Duodenal mucosa (tissue), 2 donors: ENCODE measurements around the gene EIF4G3.
"Not testable (repeated sequence)": the region's sequence is repeated elsewhere in the genome, so short reads cannot be mapped to it uniquely, and the experiment has no call there.

Experiments
- H3K27ac ChIP-seq: one replicate; pipeline ENCODE4 v1.7.0; 2013; ENCODE audit warnings: low read depth, low read length
- H3K27me3 ChIP-seq, 2 donors: one replicate each; pipeline ENCODE4 v1.7.0; 2013; ENCODE audit warnings: low read length in 2 of 2, control low read depth in 1 of 2; ENCODE audit not compliant: insufficient read depth in 2 of 2, control insufficient read depth in 1 of 2
- H3K36me3 ChIP-seq, 2 donors: one replicate each; pipeline ENCODE4 v1.7.0; 2013; ENCODE audit warnings: low read length in 2 of 2, control low read depth in 1 of 2; ENCODE audit not compliant: insufficient read depth in 2 of 2, control insufficient read depth in 1 of 2
- H3K4me1 ChIP-seq, 2 donors: one replicate each; pipeline ENCODE4 v1.7.0; 2013; ENCODE audit warnings: low read length in 2 of 2, control low read depth in 1 of 2; ENCODE audit not compliant: insufficient read depth in 2 of 2, control insufficient read depth in 1 of 2
- H3K4me3 ChIP-seq, 2 donors: one replicate each; pipeline ENCODE4 v1.7.0; 2013; ENCODE audit warnings: low read length in 2 of 2, low read depth in 1 of 2
- H3K9ac ChIP-seq, 2 donors: one replicate each; pipeline ENCODE4 v1.7.0; 2013; ENCODE audit warnings: low read length in 2 of 2, low read depth in 1 of 2
- H3K9me3 ChIP-seq, 2 donors: one replicate each; pipeline ENCODE4 v1.7.0; 2013; ENCODE audit warnings: low read length in 2 of 2, control low read depth in 1 of 2; ENCODE audit not compliant: control insufficient read depth in 1 of 2

The EIF4G3 gene

GRCh38 chr1:21024136-21024896, 152.4 kb downstream of the EIF4G3 start:
- not testable (repeated sequence) for H3K36me3 ChIP-seq, H3K9me3 ChIP-seq, H3K27me3 ChIP-seq, H3K27ac ChIP-seq, H3K4me3 ChIP-seq, H3K9ac ChIP-seq
- peaks cover 17 to 20% of the 10 kb centered on the region in 2 donors for H3K4me1 ChIP-seq

- Histone ChIP-seq H3K9ac (peak overlapping the region; percentile 22 to 64), H3K4me3 (peak overlapping the region; percentile 21 to 55)
These were observed 154.2 kb downstream of the EIF4G3 start for GRCh38 chr1:21022279-21023040.

GRCh38 chr1:21021311-21021710, 155.4 kb downstream of the EIF4G3 start:
- Histone ChIP-seq H3K27ac (no peak overlapping the region), H3K27me3 (no peaks in the 10 kb centered on the region), H3K36me3 (no peaks in the 10 kb centered on the region), H3K4me1 (peaks cover 13 to 14% of the 10 kb centered on the region in 2 donors), H3K9ac (no peak overlapping the region), H3K9me3 (no peaks in the 10 kb centered on the region), H3K4me3 (no peak overlapping the region)

More at GRCh38 chr1:21022279-21023040, 154.2 kb downstream of the EIF4G3 start:
- Histone ChIP-seq H3K36me3 (no peaks in the 10 kb centered on the region), H3K27me3 (no peaks in the 10 kb centered on the region), H3K9me3 (no peaks in the 10 kb centered on the region), H3K27ac (peak overlapping the region; percentile 65), H3K4me1 (peaks cover 14 to 15% of the 10 kb centered on the region in 2 donors)

- H3K4me1 ChIP-seq, result peaks cover 13 to 16% of the 10 kb centered on the region in 2 donors
- H3K27me3 ChIP-seq, result no peaks in the 10 kb centered on the region
- H3K9me3 ChIP-seq, result no peaks in the 10 kb centered on the region
- H3K4me3 ChIP-seq, result no peak overlapping the region
- no peak overlapping the region for H3K9ac ChIP-seq
- no peaks in the 10 kb centered on the region for H3K36me3 ChIP-seq
- no peak overlapping the region for H3K27ac ChIP-seq
These were observed 156.5 kb downstream of the EIF4G3 start for GRCh38 chr1:21020151-21020550.

GRCh38 chr1:21018673-21019072, 158.0 kb downstream of the EIF4G3 start:
- Histone ChIP-seq H3K9me3 (no peaks in the 10 kb centered on the region), H3K9ac (no peak overlapping the region), H3K4me3 (no peak overlapping the region), H3K4me1 (peaks cover 13 to 16% of the 10 kb centered on the region in 2 donors), H3K36me3 (no peaks in the 10 kb centered on the region), H3K27me3 (no peaks in the 10 kb centered on the region), H3K27ac (no peak overlapping the region)

- Histone ChIP-seq H3K4me3 (no peak overlapping the region), H3K27me3 (no peaks in the 10 kb centered on the region), H3K9ac (no peak overlapping the region), H3K27ac (no peak overlapping the region), H3K4me1 (peaks cover 0 to 3% of the 10 kb centered on the region in 2 donors), H3K9me3 (no peaks in the 10 kb centered on the region), H3K36me3 (no peaks in the 10 kb centered on the region)
These were observed 163.2 kb downstream of the EIF4G3 start for GRCh38 chr1:21013510-21013909.

- Histone ChIP-seq H3K9ac (no peak overlapping the region), H3K4me1 (peaks cover 0 to 3% of the 10 kb centered on the region in 2 donors), H3K9me3 (no peaks in the 10 kb centered on the region), H3K27me3 (no peaks in the 10 kb centered on the region), H3K4me3 (no peak overlapping the region), H3K36me3 (no peaks in the 10 kb centered on the region), H3K27ac (no peak overlapping the region)
These were observed 163.8 kb downstream of the EIF4G3 start for GRCh38 chr1:21012937-21013336.

GRCh38 chr1:21007876-21008275, 168.8 kb downstream of the EIF4G3 start:
- no peaks in the 10 kb centered on the region for H3K9me3 ChIP-seq
- H3K27ac ChIP-seq, result no peak overlapping the region
- no peak overlapping the region for H3K4me3 ChIP-seq
- H3K4me1 ChIP-seq, result no peaks in the 10 kb centered on the region
- H3K9ac ChIP-seq, result no peak overlapping the region
- no peaks in the 10 kb centered on the region for H3K27me3 ChIP-seq
- no peaks in the 10 kb centered on the region for H3K36me3 ChIP-seq

GRCh38 chr1:21005466-21006239, 171.0 kb downstream of the EIF4G3 start:
- peaks cover 0 to 8% of the 10 kb centered on the region in 2 donors for H3K36me3 ChIP-seq
- no peak overlapping the region for H3K27ac ChIP-seq
- H3K27me3 ChIP-seq, result no peaks in the 10 kb centered on the region
- no peaks in the 10 kb centered on the region for H3K4me1 ChIP-seq
- no peak overlapping the region for H3K9ac ChIP-seq
- no peaks in the 10 kb centered on the region for H3K9me3 ChIP-seq
- no peak overlapping the region for H3K4me3 ChIP-seq
